ENCODE data around the gene CYTH2. TPM values are rescaled to one million over a fixed set of nuclear protein-coding genes. Genes with fewer than 3 reads are reported as not detected.

CYTH2 gene
- total RNA-seq, 3 donors from 2014 or later = 66.3 to 86.9 (median 69.3) TPM

GRCh38 chr19:48479686-48480085 lies 10.5 kb downstream of the CYTH2 start:
- TF ChIP-seq CTCF (IDR thresholded peaks at IDR 0.05) = no peak
- DNase-seq (peak in 1 of 3 donors; percentile 27), ATAC-seq (peak; percentile 28)
- intact Hi-C loops (cut with DNase I, micrococcal nuclease) = no loop called here
- Histone ChIP-seq H3K4me1 (ENCODE audit: low read depth) (peaks cover 3% of the 10 kb centered on the region), H3K4me3 (no peak overlapping the region), H3K9me3 (no peaks in the 10 kb centered on the region), H3K36me3 (ENCODE audit: low read depth) (peaks cover 4% of the 10 kb centered on the region)

- peak; percentile 61 for ATAC-seq
- intact Hi-C loops (cut with DNase I, micrococcal nuclease) = no loop called here
- Histone ChIP-seq H3K36me3 (ENCODE audit: low read depth) (peaks cover under 1% of the 10 kb centered on the region), H3K9me3 (no peaks in the 10 kb centered on the region), H3K4me1 (ENCODE audit: low read depth) (peaks cover 3% of the 10 kb centered on the region), H3K4me3 (no peak overlapping the region)
- TF ChIP-seq CTCF (IDR thresholded peaks at IDR 0.05) = no peak
- peak in 2 of 3 donors; percentile 52 to 65 for DNase-seq
Measured at GRCh38 chr19:48480183-48480557, 11.0 kb downstream of the CYTH2 start.

- Histone ChIP-seq H3K36me3 (ENCODE audit: low read depth) (no peaks in the 10 kb centered on the region), H3K4me3 (no peak overlapping the region), H3K4me1 (ENCODE audit: low read depth) (peaks cover 3% of the 10 kb centered on the region), H3K9me3 (no peaks in the 10 kb centered on the region)
- ATAC-seq (peak; percentile 69), DNase-seq (peak in 2 of 3 donors; percentile 42 to 66)
- intact Hi-C loops (cut with DNase I, micrococcal nuclease) = no loop called here
- no peak for TF ChIP-seq CTCF (IDR thresholded peaks at IDR 0.05)
Measured at GRCh38 chr19:48480558-48481500, 11.7 kb downstream of the CYTH2 start.

- TF ChIP-seq CTCF (IDR thresholded peaks at IDR 0.05) = no peak
- Histone ChIP-seq H3K4me3 (no peak overlapping the region), H3K36me3 (ENCODE audit: low read depth) (no peaks in the 10 kb centered on the region), H3K9me3 (no peaks in the 10 kb centered on the region), H3K4me1 (ENCODE audit: low read depth) (peaks cover 3% of the 10 kb centered on the region)
- intact Hi-C loops (cut with DNase I, micrococcal nuclease) = no loop called here
- no peak for DNase-seq
- ATAC-seq = no peak
Measured at GRCh38 chr19:48481846-48482639, 12.9 kb downstream of the CYTH2 start.

- ATAC-seq (no peak), DNase-seq (no peak)
- intact Hi-C loops (cut with DNase I, micrococcal nuclease) = no loop called here
- Histone ChIP-seq H3K4me3 (no peak overlapping the region), H3K9me3 (no peaks in the 10 kb centered on the region), H3K4me1 (ENCODE audit: low read depth) (peaks cover 9% of the 10 kb centered on the region), H3K36me3 (ENCODE audit: low read depth) (no peaks in the 10 kb centered on the region)
- no peak for TF ChIP-seq CTCF (IDR thresholded peaks at IDR 0.05)
Measured at GRCh38 chr19:48483301-48483700, 14.1 kb downstream of the CYTH2 start.
